HG03280 (cell line): Measurements from ENCODE around the gene AP2M1.
"Not testable (repeated sequence)": the region's sequence is repeated elsewhere in the genome, so short reads cannot be mapped to it uniquely, and the experiment has no call there.

Source experiments
- ATAC-seq: cut with Tn5 transposase; IDR thresholded peaks from one replicate; pipeline ENCODE4 v1.9.1; 2021; ENCODE audit warnings: mild to moderate bottlenecking, moderate library complexity; ENCODE audit not compliant: unreplicated experiment

Gene AP2M1

DNA sequence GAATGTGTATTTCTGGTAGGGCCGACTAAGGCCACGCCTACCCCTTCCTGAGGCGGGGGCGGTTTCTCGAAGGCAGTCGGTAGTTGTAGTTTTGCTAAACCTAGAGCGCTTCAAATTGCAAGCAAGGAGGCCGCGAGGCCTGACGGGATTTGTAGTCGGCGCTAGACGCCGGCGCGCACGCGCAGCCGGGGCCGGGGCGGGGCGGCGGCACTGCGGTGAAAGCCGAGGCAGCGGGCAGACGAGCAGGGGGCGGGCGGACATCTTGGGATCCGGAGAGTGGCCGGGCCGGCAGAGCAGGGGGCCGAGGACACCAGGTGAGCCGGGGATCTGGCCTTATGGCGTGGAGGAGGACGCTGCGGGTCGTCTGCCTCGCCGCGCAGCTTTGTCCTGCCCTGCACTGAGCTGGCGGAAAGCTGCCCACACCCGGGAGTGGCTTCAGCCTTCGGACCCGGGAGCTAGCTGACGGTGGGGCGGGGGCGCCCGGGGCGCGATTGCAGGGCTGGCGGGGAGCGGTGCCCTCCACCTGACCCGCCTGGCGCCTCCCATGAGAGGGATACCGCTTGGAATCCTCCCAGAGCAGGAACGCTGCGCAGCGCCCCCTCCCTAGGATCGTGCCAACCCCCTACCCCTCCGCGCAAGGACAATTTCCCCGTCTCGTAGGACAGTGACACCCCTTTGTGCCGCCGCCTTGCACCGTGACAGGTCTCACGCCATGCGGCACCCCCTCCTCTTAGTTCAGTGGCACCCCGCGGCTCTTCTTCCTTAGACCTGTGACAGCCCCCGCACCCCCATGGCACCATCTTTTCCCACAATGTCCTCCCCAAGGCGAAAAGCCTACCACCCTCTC is at the start of gene AP2M1:
Gene AP2M1 (plus strand): TSS at position 210 of the 847 bp plus-strand sequence. CDS start 2,139 bp downstream, outside the sequence.
- peak; percentile 95 for ATAC-seq

- ATAC-seq: no peak
Observed at GRCh38 chr3:184126006-184126405, 48.6 kb upstream of the AP2M1 start.

DNA sequence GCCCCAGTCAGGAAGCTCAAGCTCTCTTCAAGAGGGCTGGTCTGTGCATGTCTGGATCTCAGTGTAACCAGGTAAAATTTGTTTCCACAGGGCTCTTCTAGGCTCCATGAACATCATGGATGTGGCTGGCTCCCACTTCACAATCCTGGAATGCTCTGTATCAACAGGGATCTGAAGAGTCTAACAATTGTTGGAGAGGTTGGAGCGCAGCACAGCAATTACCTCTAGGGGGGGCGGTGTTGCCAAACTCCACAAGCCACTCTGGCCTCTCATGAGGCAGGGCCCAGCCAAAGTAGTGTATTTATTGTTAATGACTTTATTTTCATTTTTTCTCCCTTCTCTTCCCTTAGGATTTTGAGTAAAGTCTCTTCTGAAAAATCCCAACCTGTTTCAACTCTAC is 45.6 kb upstream of the AP2M1 start:
- ATAC-seq: no peak

DNA sequence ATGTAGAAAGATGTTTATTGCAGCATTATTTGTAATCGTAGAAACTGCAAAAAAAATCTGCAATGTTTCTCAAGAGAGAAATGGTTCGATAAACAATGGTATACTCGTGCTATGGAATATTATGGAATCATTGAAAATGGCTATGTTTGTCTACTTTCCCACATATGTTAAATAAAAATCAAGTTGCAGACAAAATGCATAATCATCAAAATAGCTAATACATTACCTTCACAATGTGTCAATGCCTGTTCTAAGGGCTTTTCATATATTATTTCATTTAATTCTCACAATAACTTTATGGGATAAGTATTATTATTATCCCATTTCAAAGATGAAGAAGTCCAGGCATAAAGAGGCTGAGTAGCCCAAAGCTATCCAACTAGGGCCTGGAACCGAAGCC is 41.7 kb upstream of the AP2M1 start:
- ATAC-seq: no peak

DNA sequence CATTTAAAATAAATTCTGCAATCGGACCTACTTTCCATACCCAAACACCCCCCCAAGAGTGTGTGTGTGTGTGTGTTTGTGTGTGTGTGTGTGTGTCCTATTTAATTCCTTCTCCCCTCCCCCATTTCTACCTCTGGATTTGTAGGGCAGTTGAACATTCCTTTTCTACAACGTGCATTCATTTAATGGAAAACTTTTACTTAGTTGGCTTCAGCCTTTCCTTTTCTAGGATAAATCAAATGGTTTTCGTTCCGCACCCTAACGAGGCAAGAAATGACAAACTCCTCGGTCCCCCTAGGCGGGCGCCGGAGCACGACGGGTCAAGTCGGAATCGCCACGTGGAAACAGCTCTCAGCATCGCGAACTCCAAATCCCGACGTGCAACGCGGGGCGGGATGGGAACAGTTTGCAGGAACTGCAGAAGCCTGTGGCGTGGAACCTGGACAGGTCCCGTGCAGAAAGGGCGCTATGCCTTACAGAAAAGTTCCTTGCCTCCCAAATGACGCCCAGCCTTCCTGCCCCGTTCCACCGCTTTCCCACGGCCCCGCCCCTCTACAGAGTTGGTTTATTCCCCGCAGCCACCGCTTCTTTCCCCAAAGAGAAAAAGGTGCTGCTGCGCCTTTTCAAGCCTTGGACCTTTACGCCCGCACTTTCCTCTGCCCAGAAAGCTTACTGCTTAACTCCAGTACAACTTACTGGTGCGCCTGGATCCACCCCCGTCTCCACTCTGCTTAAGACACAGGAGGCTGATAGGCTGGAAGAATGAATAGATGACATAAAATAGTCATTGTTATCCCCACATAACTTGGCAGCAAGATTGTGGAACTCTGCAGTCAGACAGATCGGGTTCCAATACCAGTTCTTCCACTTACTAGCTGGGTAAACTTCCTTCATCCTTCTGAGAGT is 40.6 kb upstream of the AP2M1 start:
- no peak for ATAC-seq

- peak; percentile 4 for ATAC-seq
Observed at GRCh38 chr3:184134746-184135148, 39.9 kb upstream of the AP2M1 start.

GRCh38 chr3:184135149-184135910 is 39.3 kb upstream of the AP2M1 start, which contains the start of gene EIF2B5:
Gene EIF2B5 (plus strand): TSS chr3:184135358. CDS start chr3:184135386, 28 bp downstream.
- peak; percentile 87 for ATAC-seq

- no peak for ATAC-seq
Observed at GRCh38 chr3:184135911-184136260, 38.8 kb upstream of the AP2M1 start.

DNA sequence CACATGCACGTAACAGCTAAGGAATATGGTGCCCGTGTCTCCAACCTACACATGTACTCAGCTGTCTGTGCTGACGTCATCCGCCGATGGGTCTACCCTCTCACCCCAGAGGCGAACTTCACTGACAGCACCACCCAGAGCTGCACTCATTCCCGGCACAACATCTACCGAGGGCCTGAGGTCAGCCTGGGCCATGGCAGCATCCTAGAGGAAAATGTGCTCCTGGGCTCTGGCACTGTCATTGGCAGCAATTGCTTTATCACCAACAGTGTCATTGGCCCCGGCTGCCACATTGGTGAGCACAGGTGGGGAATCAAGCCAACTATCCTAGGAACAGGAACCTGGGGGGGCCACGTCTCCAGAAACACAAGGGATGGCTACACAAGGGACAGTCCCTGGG is 34.2 kb upstream of the AP2M1 start:
- ATAC-seq: no peak

- no peak for ATAC-seq
Observed at GRCh38 chr3:184142199-184142598, 32.5 kb upstream of the AP2M1 start.

DNA sequence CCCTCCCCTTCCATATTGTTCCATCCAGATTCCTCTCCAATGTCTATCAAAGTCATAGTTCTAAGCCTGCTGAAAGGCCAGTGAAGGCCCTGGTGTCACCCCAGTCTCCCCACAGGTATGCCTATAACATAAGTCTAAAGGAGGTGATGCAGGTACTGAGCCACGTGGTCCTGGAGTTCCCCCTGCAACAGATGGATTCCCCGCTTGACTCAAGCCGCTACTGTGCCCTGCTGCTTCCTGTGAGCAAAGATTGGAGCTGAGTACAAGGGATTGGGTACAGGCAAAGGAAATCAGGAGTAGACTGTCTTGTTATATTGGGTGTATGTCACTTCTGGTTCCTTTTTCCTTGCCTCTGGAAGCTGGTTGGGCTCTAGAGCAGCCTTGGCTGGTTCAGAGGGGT is 31.3 kb upstream of the AP2M1 start:
- no peak for ATAC-seq

DNA sequence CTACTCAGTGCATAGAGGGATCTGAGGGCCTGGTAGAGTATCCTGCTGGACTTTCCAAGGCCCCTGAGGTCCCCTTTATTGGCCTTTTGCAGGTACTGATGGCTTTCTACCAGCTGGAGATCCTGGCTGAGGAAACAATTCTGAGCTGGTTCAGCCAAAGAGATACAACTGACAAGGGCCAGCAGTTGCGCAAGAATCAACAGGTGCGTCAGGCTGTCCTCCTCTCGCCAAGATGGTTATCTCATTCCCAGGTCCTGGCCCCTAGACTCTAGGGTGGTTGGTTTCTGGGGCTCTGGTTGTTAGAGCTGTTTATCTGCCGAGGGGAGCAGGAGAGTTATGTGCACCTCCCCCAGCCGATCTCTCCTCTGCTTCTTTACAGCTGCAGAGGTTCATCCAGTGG is 30.1 kb upstream of the AP2M1 start:
- ATAC-seq: no peak

DNA sequence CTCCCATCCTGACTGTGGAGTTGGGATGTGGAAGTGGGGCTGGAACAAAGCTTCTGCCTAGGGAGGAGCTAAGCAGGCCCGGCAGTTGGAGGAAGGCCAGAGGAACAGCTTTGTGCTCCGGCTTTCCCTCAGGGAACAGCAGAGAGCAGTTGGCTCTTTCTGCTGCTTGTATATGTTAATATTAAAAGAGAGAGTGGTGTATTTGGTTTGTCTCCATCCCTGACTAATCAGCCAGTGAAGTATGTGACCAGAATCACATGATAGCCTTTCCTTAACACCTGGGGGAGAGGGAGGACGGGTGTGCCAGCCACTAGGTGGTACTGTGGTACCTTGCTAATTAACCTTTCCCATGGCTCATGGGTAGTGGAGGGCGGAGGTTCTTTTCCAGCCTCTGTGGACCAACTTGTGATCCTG is 29.5 kb upstream of the AP2M1 start:
- ATAC-seq: no peak

DNA sequence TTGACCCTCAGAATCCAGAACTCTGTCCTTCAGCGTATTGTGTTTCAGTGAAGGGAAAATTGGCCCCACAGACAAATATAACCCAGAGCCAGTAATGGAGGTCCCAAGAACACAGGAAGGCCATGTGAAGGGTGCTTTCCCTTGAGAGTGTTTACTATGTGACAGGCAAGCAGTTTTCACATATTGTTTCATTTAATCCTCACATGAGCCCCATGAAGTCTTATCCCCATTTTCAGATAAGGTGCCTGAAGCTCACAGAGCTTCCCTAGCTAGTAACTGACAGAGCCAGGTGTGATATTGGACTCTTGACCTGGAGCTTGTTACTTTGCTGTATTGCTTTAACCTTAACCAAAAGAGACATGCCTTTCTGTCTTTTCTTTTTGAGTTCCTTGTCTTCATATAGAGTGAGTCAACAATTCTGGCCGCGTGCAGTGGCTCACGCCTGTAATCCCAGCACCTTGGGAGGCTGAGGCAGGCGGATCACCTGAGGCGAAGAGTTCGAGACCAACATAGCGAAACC is 28.8 kb upstream of the AP2M1 start:
- ATAC-seq: no peak

- no peak for ATAC-seq
Observed at GRCh38 chr3:184148076-184148475, 26.6 kb upstream of the AP2M1 start.

- no peak for ATAC-seq
Observed at GRCh38 chr3:184149123-184149522, 25.5 kb upstream of the AP2M1 start.

- ATAC-seq: not testable (repeated sequence)
Observed at GRCh38 chr3:184149770-184150169, 24.9 kb upstream of the AP2M1 start.

DNA sequence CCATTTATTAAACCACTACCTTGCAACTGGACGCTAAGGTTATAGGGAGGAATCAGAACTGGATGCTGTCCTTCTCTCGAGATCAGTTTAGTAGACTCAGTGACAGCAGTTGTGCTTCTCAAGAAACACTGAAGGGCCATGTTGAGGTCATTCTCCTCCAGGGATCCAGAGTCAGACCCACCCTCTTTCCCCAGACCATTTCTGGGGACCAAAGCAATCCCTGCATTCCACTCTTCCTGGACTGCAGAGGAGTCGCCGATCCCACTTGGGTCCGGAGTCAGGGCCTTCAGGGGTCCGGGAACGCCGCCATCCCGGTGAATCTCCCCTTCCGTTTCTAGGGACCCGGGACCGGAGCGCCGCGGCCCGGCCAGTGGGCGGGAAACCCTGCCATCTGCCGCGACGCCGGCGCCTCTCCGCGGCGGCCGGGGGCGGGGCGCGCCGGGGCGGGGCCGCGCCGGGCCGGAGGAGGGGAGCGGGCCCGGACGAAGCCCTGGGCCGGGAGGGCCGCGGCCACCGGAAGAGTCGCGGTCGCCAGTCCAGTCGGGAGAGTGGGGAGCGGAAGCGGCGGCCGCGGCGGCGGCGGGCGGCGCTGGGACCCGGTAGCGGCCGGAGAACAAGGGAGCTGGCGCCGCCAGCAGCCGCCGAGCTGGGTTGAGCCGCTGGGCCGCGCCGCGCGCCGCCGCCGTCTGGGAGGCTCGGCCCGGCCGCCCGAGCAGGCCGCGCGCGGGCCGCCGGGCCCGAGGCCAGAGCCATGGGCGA is 19.6 kb upstream of the AP2M1 start, which contains the start of gene DVL3:
Gene DVL3 (plus strand): TSS at position 493 of the 759 bp plus-strand sequence. CDS start 259 bp downstream, at position 752.
- ATAC-seq: peak; percentile 82

GRCh38 chr3:184155644-184156521 is 18.8 kb upstream of the AP2M1 start:
- ATAC-seq: peak; percentile 33
